Breast epithelium (tissue), 3 donors: ENCODE results near the gene CISH.
A peak's percentile ranks its signal among the peaks of the same experiment; 100 is the strongest.

Experiments
- CTCF ChIP-seq, 3 donors: fragments of 450-650 bp; IDR thresholded peaks; one replicate each; pipeline ENCODE4 v1.5.1; 2016 to 2017; ENCODE audit warnings: antibody characterized with exemption in 3 of 3, mild to moderate bottlenecking in 3 of 3, moderate library complexity in 3 of 3
- POLR2AphosphoS5 ChIP-seq, 3 donors: sonication (generic); formaldehyde crosslinking; IDR thresholded peaks; one replicate each; pipeline ENCODE4 v1.6.1; 2017; ENCODE audit warnings: antibody characterized with exemption in 3 of 3

- TF ChIP-seq CTCF (IDR thresholded peaks at IDR 0.05) (peak; percentile 34 to 37 (median 37)), POLR2AphosphoS5 (IDR thresholded peaks at IDR 0.05) (peak; percentile 73 to 90 (median 79))
Measured at GRCh38 chr3:50611464-50612233, at the start of gene CISH.
